Activated T-cell treated with anti-CD3 and anti-CD28 coated beads, Interleukin-2, amount 50 U/mL, for 1 hour (primary cell): ENCODE results near the gene TGM3.

ENCODE experiments used
- DNase-seq: peaks from one replicate; pipeline ENCODE4 v3.0.0-alpha.2; 2020

The TGM3 gene

DNA sequence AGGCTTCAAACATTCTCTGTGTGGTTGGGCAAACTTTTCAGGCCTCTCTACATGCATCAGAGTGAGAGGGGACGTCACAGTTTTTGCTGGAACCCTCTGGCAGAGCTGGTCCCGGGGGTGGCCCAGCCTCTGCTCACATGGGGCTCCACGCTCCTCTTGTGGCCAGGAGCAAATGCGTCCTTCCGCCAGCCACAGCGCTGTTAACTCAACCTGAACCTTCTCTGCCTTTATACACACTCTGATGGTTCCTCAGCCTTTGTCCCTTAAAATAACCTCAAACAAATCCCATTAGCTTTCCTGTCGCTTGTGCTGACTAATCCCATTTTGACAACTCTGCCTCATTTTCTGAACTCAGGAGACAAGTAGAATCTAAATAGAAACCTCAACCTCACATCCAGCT lies 45.5 kb downstream of the TGM3 start:
- no peak for DNase-seq

DNA sequence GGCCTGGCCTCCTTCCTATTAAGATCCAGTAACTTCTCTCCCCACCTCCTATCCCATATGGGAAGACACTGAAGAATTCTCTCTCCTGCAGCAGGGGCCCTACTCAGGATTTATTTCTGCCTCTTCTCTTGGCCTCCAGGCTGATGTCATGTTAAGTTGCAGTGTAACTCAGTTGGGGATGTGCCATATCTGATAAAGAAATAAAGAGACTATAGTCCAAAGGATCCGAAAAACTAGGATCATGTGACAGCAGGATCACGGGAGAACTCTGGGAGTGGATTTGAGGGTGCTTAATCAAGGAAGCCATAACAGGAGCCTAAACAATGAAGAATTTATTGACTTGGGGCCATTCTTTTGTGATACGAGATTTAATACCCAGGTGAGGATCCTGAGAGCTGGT lies 46.4 kb downstream of the TGM3 start:
- DNase-seq, result no peak

DNA sequence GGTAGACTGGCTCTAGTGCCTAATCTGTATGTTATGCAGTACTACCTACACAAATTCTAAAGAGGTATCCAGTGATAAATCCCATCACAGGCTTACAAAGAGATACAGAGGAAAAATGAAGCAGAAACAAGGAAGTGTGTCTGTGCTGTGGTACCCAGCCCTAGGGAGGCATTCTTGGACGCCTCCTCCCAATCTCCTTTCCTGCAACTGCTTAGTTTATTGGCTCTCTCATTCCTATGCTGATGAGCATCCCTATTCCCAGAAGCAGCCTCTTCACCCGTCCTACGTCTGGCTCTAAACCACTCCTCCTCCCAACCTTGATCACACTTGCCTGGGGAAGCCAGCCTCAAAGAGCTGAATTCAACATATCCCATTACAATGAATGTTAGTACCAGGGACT lies 50.4 kb downstream of the TGM3 start:
- DNase-seq, result no peak

DNA sequence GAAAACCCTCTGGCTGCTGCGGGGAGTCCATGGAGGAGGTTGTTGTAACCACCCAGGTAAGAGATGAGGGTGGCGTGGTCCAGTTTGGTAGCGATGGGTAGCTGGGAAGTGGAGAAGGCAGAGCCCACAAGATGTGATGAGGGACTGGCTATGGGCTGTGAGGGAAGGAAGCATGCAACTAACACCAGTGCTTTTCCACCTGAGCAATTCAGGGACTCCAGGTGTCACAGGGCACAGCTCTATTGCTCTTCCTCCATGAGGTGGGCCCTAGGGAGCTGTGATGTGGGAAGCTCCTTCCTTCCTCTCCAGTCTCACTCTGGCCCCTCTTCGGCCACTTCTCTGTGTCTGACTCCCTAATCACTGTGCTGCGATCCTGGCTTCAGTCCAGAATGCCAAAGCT lies 52.5 kb downstream of the TGM3 start:
- no peak for DNase-seq

DNA sequence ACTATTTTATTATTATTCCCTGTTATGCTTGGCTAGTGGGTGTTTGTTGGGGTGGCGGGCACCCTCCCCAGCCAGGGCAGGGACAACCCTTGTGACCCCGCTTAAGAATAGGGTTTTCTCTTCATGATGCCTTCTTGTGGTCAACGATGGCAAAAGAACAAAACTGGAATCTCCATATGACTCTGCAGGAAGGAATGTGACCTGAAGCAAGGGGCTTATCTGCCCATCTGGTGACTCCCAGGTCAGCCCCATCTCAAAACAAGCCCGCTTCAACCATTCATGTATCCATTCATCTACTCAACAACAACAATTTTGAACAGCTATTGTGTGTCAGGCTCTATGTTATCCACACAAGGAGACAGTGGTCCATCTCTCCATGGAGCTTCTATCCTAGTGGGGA lies 54.0 kb downstream of the TGM3 start:
- no peak for DNase-seq

DNA sequence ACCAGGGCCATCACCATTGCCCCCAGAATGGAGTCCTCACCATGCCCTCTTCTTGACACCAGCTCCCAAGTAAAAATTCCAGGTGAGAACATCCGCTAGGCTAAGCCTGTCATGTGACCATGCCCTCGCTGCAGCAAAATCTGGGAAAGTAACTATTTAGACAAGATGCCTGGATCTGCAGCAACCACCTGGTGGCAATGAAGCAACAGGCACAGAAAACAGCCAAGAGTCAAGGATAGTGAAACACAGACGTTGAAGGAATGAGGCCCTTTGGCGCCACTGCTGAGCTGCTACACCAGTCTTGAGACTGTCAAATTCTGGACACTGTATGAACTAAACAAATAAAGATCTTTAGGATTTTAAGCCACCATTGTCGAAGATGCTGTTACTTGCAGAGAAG lies 54.8 kb downstream of the TGM3 start:
- no peak for DNase-seq

DNA sequence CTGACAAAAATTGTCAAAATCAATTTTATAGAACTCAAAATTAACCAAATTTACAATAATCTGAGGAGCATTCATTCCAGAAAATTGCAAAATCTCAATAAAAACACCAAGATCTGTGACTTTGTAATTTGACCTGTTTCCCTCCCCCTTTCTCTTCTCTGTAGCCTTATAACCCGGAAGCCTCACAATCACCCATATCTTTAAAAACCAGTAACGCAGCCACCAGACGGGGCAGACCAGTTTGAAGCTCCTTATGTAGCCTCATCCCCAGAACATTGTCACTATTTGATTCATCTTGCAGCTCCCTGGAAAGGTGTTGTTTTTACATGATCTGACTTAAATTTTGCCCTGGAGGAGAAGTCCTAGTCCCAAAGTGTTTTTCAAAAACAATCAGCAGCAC lies 57.4 kb downstream of the TGM3 start:
- DNase-seq, result no peak

DNA sequence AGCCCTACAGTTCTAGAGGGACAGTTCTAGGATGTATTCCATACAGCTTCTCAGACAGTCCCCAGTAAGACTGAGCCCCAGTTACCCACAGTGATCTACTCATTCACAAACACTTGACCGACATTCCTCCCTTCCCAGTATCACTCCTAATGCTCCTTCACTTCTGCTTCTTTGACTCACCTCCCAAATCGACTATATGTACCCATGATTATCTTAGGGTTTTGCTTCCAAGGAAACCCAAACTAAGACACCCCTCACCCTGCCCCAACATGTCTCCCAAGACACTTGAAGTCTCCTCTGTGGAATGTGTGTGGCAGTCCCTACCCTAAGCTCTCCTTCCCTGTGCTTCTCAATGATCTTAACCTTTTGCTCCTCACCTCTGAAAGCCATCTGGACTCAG lies 61.3 kb downstream of the TGM3 start:
- DNase-seq, result no peak

DNA sequence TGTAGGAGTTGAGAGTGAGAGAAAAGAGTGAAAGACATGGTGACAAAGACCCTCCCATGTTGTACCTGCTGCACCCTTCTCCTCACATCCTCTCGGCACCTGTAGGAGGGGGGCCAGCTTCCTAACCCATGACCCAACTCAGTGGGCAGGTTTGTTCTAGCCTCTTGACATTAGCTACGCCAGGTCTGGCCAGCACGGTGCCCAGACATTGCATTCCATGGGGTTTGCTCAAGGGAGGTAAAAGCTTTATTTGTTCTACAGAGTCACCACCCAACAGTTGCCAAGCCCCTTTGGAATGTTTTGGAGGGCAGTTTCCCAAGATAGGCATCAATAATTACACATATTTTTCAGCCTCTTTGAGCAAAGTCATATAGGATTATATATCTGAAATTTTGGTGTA lies 62.2 kb downstream of the TGM3 start:
- DNase-seq, result no peak

DNA sequence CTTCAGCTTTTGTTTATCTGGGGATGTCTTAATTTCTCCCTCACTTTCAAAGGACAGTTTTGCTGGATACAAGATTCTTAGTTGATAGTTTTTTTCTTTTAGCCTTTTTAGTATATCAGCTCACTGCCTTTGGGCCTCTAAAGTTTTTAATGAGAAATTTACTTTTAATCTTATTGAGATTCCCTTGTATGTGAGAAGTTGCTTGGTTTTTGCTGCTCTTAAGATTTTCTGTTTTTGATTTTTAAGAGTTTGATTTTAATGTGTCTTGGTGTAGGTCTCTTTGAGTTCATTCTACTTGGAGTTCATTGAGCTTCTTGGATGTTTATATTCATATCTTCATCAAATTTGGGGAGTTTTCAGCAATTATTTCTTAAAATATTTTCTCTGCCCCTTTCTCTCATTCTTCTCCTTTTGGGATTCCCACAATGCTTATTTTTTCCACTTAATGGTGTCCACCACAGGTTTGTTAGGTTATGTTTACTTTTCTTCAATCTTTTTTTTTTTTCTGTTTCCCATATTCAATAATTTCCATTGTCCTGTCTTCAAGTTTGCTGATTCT lies 65.3 kb downstream of the TGM3 start:
- no peak for DNase-seq

DNA sequence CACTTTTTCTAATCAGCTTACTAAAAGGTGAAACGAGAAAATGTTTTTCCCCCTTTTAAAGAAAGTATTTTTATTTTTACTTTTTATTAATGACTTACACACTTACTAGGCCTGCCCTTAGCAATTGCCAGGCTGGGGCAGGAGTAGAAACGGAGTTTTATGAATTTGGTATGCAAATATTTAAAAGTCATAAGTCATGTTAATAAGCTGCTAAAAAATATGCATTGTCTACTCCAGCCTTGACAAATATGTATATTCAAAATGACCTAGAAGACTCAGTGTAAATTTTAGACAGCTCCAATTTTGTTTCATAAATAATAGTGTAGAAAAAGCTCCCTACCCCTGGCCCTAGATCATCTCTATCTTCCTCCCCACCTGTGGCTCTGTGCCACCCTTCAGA lies 67.4 kb downstream of the TGM3 start:
- no peak for DNase-seq

DNA sequence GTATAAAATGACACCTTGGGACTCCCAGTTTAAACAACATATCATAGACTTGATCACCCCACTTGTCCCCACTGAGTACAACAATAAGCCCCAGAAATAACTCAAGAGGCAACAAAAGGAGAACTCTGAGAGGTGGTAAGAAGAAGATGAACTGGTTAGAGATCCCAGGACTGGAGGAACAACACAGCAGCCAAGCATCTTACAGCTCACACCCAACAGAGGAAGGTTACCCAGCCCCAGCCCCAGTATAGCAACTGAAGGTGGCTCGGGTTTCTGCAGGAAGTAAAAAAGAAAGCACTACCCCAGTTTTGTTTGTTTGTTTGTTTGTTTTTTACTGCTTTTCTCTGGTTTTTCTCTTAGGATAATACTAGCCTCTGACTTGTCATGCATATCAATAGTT lies 67.8 kb downstream of the TGM3 start:
- DNase-seq, result no peak

DNA sequence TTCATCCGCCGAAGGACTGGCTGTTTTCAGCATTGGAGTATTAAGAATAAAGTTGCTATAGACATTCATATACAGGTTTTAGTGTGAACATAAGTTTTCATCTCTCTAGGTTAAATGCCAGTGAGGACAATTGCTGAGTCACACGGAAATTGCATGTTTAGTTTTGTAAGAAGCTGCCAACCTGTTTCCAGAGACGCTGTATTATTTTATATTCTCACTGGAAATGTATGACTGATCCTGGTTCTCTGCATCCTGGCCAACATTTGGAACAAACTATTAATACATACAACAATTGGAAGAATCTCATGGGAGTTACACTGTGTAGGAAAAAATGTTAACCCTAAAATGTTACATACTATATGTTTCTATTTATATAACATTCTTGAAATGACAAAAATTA lies 68.2 kb downstream of the TGM3 start:
- DNase-seq, result no peak

DNA sequence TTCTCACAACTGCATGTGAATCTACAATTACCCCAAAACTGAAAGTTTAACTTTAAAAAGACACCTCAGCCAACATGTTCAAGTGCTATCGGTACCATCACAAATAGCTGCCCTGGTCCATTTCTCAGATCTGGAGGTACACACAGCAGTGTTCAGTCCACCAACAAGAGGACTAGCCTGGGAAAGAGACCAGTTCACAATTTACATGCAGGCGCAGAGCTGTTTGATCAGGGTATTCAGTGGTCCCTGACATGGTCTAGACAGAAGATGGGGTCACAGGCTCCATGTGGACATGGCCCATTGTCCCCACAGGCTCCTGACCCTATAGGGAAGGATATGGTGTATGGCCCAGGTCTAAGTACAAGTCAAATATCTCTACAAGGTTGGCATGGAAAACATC lies 69.3 kb downstream of the TGM3 start:
- DNase-seq, result no peak

DNA sequence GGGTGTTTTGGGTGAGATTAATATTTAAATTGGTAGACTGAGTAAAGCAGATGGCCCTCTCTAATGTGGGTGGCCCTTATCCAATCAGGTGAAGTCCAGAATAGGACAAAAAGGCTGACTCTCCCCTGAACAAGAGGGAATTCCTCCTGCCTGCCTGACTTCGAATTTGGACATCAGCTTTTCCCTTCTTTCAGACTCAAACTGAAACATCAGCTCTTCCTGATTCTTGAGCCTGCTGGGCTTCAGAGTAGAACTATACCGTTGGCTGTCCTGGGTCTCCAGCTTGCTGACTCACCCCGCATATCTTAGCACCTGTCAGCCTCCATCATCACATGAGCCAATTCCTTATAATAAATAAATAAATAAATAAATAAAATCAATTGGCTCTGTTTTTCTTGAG lies 69.9 kb downstream of the TGM3 start:
- no peak for DNase-seq

DNA sequence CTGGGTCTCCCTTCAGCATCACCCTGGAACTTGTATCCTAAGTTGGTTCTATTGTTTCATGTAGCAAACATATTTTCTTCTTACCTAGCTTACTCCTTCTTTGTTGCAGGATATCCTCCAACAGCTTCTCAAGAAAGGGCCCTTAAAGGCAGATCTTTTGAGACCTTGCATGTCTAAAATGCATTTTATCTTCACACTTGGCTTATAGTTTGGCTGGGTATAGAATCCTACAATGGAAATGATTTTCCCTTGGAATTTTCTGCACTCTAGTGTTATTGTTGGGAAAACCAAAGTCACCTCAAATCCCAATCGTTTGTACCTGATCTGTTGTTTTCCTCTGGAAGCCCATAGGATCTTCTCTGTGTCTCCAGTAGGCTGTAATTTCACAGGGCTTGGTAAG lies 72.8 kb downstream of the TGM3 start:
- no peak for DNase-seq

DNA sequence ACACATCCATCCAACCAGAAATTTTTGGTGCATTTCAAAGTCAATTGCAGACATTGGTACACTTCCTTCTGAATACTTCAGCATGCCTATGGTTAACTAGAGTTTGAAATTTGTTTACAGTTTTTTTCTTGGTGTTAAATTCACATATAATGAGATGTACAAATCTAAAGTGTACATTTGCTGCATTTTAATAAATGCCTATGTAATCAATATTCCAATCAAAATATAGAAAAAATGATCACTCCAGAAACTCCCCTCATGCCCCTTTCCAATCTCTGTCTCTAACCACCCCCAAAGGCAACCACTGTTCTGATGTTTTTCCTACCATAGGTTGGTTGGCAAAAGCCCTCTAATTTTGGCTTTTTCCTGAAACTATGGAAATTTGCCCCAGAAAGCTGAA lies 77.3 kb downstream of the TGM3 start:
- DNase-seq, result no peak

DNA sequence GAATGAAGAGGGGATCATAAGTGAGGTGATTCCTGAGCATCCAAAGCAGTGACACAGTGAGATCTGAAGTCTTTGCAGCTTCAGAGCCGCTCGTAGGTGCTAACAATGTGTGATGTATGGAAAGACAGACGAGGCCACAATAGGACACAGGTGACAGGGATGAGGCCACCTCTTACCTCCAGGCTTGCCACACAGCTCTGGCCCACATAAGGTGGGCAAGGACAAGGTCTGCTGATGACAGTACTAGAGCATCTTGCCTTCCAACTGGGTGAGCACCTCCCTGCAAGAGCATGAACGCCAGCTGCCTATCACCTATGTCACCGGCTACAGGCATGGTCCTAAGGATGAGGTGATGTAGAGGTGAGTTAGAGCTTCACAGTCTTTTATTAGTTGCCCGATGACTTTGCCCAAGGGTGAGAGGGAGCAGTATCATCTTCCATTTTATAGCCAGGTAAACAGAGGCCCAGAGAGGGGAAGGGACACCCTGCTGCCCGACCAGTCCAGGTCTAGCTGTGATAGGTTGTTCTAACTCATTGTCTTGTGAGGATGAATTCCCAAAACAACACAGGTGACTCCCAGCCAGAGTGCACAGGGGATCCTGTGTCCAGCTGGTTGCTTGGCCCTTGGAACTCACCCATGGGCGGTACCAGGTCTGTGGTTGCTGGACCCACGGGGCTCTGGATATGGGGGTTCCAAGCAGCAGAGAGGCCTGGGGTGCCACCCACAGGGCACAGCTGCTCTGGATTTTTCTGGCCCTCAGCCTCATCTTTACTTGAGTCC lies 78.7 kb downstream of the TGM3 start:
- no peak for DNase-seq

DNA sequence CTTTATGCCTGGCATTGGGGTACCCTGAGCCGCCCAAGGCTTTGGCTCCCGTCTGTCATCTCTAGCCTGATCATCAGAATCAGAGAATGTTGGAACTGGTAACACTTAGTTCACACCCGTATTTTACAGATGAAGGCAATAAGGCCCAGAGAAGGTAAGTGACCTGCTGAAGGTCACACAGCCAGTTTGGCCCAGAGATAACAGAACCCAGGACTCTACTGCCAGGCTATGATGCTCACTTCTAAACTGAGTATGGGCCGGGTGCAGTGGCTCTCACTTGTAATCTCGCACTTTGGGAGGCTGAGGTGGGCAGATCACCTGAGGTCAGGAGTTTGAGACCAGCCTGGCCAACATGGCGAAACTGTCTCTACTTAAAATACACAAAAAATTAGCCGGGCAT lies 83.1 kb downstream of the TGM3 start:
- DNase-seq, result no peak

DNA sequence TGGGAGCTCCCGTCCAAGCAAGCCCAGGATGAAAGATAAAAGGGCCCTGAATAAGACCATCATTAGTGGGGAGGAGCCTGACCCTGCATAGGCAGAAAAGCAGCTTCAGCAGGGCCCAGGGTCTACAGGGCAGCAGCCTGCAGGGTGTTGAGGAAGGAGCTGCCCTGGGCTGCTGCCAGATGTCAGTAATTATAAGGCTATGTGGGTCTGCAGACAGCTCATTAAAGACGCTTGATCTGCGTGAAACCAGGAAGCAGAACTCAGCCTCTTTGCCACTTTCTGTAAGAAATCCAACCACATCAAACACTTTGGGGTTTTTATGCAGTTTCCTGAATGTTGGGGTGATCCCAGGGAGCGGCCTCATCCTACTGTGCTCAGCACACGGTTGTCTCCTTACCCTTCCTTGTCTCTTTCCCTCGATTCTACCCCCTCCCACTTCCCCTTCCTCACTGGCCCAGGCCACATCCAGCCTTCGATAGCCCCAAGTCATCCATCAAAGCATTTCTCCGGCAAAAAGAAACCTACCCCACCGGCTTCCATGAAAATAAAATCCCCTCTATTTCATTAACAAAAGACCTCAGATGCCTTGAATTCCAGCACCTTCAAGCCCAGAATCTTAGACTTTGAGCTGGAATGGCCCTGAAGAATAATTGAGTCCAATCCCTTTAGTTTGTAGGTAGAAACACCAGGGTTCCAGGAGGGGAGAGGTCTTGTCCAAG lies 83.9 kb downstream of the TGM3 start:
- DNase-seq, result no peak

DNA sequence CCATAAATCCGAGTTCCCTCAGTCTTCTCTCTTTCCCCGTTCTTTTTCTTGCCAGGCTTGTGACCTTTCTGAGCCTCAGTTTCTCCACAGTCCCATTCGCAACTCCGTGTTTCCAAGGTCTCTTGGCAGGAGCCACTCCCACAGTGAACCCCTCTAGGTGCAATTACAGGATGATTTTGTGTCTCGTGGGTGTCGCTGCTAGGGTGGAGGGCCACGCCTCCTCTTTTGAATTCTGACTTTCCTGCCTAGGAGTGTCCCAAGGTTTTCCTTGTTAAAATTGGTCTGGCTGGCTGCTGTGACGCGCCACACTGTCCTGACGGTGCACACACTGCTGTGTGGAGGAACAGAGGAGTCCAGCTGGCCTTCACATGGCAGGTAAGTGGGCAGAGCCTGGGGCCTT lies 84.8 kb downstream of the TGM3 start, which contains the start of gene TGM6:
Gene TGM6 (plus strand): TSS at position 301 of the 400 bp plus-strand sequence. CDS start 68 bp downstream, at position 369.
- no peak for DNase-seq

DNA sequence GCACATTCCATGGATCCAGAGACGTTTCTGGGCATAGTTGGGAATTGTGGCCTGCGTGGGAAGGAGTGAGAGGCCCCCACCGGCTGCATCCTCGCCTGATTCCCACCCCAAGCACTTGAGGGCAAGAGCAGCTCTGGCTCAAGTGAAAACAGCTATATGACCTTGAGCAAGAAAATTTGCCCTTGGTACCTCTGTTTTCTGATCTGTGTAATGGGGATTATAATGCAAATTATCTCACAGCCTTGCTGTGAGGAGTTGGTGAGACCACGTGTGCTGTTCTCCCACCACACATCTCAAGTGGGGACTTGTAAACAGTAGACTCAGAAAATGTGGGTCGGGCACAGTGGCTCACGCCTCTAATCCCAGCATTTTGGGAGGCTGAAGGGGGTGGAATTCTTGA lies 85.5 kb downstream of the TGM3 start:
- no peak for DNase-seq

DNA sequence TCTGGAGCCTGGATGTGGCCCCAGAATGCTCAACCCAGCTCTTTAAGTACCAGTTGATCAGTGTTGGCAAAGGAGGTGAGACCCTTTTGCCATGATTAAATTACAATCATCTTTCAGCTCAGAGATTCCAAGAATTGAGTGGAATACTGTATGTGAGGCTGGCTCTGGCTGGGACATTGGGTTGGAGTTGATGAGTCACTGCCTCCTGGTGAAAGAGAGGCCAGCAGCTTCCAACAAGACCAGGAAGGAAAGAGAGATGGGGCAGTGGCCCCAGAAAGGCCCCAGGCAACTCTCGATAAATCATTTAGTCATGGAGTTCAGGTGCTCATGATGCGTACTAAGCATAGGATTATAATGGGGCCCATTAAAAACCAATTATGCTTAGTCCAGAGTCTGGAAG lies 87.0 kb downstream of the TGM3 start:
- no peak for DNase-seq

DNA sequence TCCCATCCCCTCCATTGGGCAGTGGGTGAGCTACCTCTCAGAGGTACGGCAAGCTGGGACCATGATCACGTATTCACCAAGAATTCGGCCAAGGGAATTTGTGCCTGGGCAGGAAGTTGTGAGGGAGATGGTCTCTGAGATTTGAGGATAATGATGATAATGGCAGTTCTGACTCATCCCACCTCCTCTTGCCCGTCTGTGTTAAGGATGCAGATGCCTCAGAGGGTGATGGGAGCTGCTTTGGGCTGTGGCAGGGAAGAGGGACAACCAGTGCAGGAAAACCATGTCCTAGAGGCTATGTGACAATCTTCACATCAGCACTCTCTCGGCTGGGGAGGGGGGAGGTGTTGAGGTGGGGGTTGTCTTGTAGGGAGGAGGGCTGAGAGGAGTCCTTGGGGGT lies 89.2 kb downstream of the TGM3 start:
- DNase-seq, result no peak
